Islet precursor cell (in vitro differentiated cells): ENCODE data around the gene SMIM36.
"Not testable (repeated sequence)": the region's sequence is repeated elsewhere in the genome, so short reads cannot be mapped to it uniquely, and the experiment has no call there.

Experiments
- DNase-seq: peaks from one replicate; pipeline ENCODE4 v3.0.0-alpha.2; 2018

SMIM36 gene

GRCh38 chr17:55433029-55433628, 78.1 kb downstream of the SMIM36 start:
- peak; percentile 93 for DNase-seq

GRCh38 chr17:55432358-55433028, 78.8 kb downstream of the SMIM36 start:
- DNase-seq = no peak

- DNase-seq = not testable (repeated sequence)
Observed at GRCh38 chr17:55431914-55432313, 79.3 kb downstream of the SMIM36 start.

- DNase-seq = no peak
Observed at GRCh38 chr17:55430541-55431288, 80.5 kb downstream of the SMIM36 start.

GRCh38 chr17:55427587-55427882, 83.7 kb downstream of the SMIM36 start:
- DNase-seq = no peak

DNA sequence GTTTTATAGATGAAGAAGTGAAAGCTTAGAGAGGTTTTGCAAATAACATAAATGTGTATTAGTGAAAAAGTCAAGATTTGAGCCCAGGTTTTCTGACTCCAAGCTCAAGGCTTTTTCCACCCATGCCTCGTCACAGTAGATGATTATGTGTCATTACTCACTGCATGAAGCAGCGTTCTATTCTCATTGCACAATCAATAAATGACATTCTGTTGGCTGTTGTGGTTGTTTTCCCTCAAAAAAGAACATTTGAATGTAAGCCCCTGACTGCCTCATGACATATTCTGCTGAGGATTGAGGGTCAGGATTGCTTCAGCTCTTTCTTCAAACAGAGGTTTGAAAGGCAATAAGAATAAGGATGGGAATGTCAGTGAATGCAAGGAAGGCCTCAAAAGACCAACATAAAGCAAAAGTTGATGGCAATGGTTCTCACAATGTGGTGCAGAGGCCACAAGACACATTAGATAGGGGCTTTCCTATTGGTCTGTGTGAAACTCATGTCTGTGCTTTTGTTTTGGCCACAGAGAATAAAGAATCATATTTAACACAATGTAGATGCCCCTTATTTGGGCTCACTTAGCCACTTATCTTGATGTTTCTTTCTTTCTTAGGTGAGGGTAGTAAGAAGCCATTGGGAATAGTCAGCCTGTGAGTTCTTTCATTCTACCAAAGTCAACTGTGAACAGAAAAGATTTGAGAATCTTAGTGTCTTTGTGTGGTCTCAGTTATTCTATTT, 84.2 kb downstream of the SMIM36 start:
- DNase-seq = no peak

DNA sequence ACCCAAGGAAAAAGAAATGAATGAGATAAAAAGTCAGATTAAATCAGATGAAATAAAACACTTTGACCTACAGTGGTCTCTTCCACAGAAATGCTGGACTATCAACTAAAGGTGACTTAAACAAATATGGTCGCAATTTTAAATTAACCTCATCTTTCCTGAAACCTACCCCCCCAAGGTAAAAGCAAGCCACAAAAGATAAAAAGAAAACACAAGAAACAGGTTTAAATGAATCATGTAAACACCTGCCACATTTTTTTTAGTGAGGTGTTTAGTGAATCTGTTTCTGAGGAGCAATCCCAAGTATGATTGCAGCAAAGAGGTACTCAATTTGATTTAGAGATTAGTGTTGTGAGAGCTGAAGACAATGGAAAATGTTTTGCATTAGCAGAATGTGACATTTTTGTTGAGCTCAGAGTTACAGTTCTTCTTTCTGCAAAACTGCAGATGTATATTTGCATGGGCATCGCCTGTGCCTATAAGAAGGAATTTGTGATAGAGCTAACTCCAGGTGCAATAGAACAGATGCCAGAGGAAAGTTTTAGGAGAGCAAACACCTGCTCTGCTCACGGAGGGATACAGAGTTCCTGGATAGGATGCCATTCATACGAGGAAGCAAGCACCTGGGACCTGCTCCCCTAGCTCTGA, 86.2 kb downstream of the SMIM36 start:
- no peak for DNase-seq

GRCh38 chr17:55423535-55423934, 87.7 kb downstream of the SMIM36 start:
- no peak for DNase-seq

- not testable (repeated sequence) for DNase-seq
Observed at GRCh38 chr17:55422828-55423164, 88.5 kb downstream of the SMIM36 start.

DNA sequence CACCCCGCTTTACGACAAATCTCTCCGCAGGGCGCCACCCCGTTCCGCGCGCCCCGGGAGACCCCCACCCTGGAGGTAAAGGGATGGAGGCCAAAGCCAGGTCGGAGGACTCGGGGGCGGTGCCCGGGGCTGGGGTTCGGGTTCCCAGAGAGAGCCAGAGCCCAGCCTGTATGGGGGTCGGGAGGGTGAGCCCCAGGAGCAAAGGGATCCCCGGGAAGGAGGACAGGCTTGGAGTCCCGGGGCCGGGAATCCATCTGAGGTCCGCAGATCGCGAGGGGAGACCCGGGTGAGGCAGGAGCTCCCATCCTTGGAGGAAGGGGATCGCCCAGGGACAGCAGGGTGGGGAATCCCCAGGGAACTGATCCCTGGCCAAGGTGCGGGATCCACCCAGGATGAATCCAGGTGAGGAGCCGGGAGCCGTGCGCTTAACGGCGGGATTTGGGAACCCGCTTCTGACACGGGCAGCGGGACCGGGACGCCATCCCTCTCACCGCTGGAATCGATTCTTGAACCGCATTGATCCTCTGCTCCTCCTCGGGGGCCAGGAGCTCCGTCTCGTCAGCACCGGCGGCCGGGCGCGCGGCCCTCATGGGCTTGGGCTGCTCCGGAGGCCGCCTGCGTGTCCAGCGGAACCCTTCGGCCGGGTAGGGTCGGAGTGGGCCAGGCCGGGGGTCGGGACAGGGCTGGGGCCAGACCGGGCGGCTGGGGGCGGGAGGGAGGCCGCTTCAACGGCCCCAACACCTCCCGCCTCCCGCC, 89.9 kb downstream of the SMIM36 start, which contains the start of gene MMD:
Gene MMD, minus strand, starts transcription at position 657 of the 756 bp plus-strand sequence. Its CDS starts 140 bp downstream, at position 517.
- DNase-seq = no peak

- peak; percentile 76 for DNase-seq
Observed at GRCh38 chr17:55420776-55421178, 90.5 kb downstream of the SMIM36 start.

- no peak for DNase-seq
Observed at GRCh38 chr17:55420067-55420775, 91.0 kb downstream of the SMIM36 start.

DNA sequence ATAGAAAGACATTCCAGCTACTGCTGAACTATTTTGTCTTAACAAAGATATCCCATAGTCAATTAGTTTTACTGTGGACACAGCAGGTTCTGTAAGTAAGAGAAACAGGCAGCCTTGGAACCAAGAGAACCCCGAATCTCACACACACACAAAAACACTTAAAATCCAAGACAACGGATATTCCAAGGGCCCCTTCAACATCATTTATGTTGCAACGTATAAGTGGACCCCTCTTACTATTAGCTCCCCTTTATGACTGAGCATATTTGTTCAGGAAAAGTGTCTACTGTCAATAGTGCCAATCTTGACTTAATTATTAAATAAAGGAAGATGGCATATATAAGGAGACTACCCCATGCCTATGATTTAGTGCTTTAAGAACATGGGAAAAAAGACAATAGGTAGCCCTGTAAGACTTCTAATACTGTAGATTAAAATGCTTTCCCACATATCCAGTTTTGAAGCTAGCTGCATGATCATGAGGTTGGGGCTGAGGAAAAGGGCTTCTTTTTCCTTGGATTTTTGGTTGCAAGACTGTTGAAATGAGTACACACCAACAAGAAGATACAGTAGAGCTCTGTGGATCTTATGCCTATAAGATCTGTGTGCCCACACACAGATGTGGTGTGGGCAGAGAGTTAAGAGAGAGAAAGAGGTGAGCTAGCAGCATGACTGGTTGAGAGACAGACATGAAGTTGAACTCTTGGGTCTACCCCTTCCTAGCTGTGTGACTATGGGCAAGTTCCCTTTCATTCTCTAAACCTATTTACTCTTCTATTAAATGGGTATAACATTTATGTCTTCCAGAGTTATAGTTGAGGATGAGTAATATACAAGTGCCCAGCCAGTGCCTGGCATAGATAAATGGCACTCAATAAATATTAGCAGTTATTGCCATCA, 92.6 kb downstream of the SMIM36 start:
- no peak for DNase-seq

- DNase-seq = no peak
Observed at GRCh38 chr17:55417411-55418268, 93.6 kb downstream of the SMIM36 start.

DNA sequence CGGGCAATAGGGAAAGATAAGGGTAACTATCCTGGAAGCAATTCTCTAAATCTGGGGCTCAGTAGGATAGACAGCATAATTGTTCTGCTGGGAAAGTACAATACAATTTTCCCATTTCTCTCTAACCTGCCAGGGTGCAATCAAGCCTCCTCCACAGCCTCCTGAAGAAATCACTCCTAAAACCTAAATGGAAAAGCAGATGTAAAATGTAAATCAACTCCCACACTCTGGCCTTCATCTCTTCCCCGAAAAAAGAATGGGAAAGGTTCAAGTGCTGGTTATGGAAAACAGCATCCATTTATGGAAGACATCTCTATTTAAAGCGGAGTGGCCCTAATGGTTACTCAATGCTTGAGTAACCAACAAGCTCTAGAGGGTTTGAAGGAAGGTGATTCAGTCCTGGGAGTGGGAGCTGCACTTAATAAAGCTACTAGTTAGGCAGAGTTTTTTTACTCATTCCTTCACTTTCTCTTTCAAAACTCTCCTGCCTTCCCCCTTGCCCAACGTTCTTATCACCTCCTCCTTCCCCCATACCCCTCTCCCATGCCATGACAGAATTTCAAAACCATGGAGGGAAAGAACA, 94.7 kb downstream of the SMIM36 start:
- DNase-seq = no peak

DNA sequence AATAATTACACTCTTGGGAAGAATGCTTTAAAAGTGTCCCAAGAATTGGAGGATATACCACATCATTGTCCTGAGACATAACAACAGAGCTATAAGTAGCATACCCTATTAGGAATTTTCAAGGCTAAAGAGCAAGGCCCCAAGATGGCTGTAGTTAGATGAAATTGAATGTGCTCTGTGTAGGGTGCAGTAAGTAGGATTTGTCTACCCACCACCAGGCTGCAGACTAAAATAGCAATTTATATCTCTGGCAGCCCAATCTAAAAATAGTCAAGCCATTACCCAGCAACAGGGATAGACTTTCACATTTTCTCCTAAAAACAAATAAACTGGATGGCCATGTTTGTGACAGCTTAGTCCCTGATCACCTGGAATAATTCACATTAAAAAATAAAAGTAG, 95.3 kb downstream of the SMIM36 start:
- DNase-seq = no peak

GRCh38 chr17:55414983-55415382, 96.3 kb downstream of the SMIM36 start:
- DNase-seq = no peak

DNA sequence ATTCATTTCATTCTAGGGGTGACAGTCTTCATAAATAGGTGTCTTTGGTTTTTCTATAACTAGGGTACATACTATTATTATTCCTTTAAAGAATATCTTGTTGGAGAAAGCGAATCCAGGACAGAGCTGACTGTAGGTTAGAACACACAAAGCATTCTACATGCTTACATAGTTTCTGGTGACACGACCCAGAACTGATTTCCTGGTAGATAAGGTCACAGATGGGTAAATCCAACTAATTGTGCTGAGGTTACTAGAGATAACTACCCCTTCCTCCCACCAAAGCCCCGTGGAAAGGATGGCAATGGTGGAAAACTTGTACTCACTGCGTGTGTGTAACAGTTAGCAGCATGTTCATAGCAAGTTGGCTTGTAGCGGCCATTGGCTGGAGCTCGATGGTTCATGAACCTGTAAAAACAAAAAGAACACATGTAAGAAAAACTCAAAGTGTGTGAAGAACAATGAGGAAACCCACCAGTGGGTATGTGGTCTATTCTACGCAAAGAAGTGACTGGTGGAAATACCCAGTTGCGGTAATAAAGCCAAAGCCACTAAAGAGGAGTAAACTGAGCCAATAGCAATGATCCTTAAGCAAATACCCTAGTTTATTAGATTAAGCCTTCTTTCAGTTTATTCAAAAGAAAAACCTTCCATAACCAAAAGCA, 97.3 kb downstream of the SMIM36 start:
- DNase-seq = no peak

DNA sequence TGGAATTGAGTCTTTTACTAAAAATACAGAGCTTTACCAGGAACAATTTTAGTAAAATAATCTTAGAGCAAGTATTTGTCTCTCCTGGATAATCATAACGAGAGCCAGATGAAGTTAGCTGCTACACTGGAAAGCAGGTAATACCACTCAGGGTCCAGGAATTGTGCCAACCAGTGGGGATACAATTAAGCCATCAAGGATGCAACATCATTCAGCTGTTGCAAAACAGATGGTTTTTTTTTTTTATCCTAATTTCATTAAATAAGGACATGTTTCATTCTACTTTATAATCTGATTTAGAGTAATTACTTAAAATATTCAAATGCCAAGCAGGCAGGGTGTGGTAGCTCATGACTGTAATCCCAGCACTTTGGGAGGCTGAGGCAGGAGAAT, 99.8 kb downstream of the SMIM36 start:
- no peak for DNase-seq
